MCF 10A (cell line): ENCODE measurements around the gene RAC2. TPM values are rescaled to one million over a fixed set of nuclear protein-coding genes. Genes with fewer than 3 reads are reported as not detected.

Experiments
- BruUV-seq: library from RNA; stranded (reverse); fragments of 400-500 nt; replicated peaks from 2 replicates; lab custom pipeline; 2021; lab: Mats Ljungman, UMichigan
- CTCF ChIA-PET: fragments of 300-600 bp; sonication (Branson Sonifier 250); formaldehyde crosslinking; extraction: SDS; loops from one replicate; lab custom pipeline; 2021; ENCODE audit warnings: antibody characterized with exemption, inconsistent platforms; lab: Yijun Ruan, JAX
- POLR2A ChIA-PET: fragments of 300-600, 350-650 bp; sonication (Branson Sonifier 250); formaldehyde crosslinking; extraction: SDS; loops from one replicate; lab custom pipeline; 2020; ENCODE audit warnings: antibody characterized with exemption, inconsistent platforms; lab: Yijun Ruan, JAX
- DNase-seq: peaks from one replicate; pipeline ENCODE4 v3.0.0-alpha.2; 2018; ENCODE audit not compliant: unreplicated experiment
- H3K27ac Mint-ChIP-seq: one replicate; pipeline ENCODE4 v1.8.0; 2022; ENCODE audit warnings: mild to moderate bottlenecking, low read depth, mixed read lengths; ENCODE audit not compliant: unreplicated experiment
- H3K27me3 Mint-ChIP-seq: one replicate; pipeline ENCODE4 v1.8.0; 2022; ENCODE audit warnings: mixed read lengths; ENCODE audit not compliant: insufficient read depth, unreplicated experiment
- H3K36me3 Mint-ChIP-seq: one replicate; pipeline ENCODE4 v1.8.0; 2022; ENCODE audit warnings: mild to moderate bottlenecking, moderate library complexity, mixed read lengths; ENCODE audit not compliant: insufficient read depth, unreplicated experiment
- H3K4me1 Mint-ChIP-seq: one replicate; pipeline ENCODE4 v1.8.0; 2022; ENCODE audit warnings: mixed read lengths; ENCODE audit not compliant: insufficient read depth, unreplicated experiment
- H3K4me3 Mint-ChIP-seq: one replicate; pipeline ENCODE4 v1.8.0; 2022; ENCODE audit warnings: mild to moderate bottlenecking, moderate library complexity, mixed read lengths; ENCODE audit not compliant: unreplicated experiment
- H3K9me3 Mint-ChIP-seq: one replicate; pipeline ENCODE4 v1.8.0; 2022; ENCODE audit warnings: mixed read lengths; ENCODE audit not compliant: unreplicated experiment
- CTCF ChIP-seq: fragments of 200-600 bp; IDR thresholded peaks from one replicate; pipeline ENCODE4 v1.8.0; 2022; ENCODE audit warnings: antibody characterized with exemption, mild to moderate bottlenecking; ENCODE audit not compliant: unreplicated experiment
- intact Hi-C: fragments of 100-400 bp; cut with micrococcal nuclease; formaldehyde crosslinking; loops from 2 replicates; pipeline ENCODE4 v1.14.1; 2022
- total RNA-seq: library from RNA; stranded (reverse); gene quantifications from 2 replicates; pipeline ENCODE4 v1.2.3, GENCODE V29; 2022

The RAC2 gene
- total RNA-seq, 1 experiment from 2014 or later = 42.4 TPM

GRCh38 chr22:37239336-37240239 lies 4.5 kb downstream of the RAC2 start:
- H3K4me1 Mint-ChIP-seq = peaks cover 11% of the 10 kb centered on the region
- H3K27me3 Mint-ChIP-seq = no peaks in the 10 kb centered on the region
- H3K4me3 Mint-ChIP-seq = no peak overlapping the region
- TF ChIP-seq CTCF = no peak
- BruUV-seq = no TSS peak
- no peak overlapping the region for H3K27ac Mint-ChIP-seq
- no peak for DNase-seq
- H3K9me3 Mint-ChIP-seq = no peaks in the 10 kb centered on the region
- CTCF ChIA-PET = interaction anchor here (1.4 kb wide), 1 partner anchor 20 kb away, joined by 4 read pairs; no protein-coding TSS in a partner anchor
- intact Hi-C loops = no loop called here
- peaks cover 14% of the 10 kb centered on the region for H3K36me3 Mint-ChIP-seq
- POLR2A ChIA-PET = no interaction called here

- Mint-ChIP-seq H3K9me3 (no peaks in the 10 kb centered on the region), H3K36me3 (peaks cover 14% of the 10 kb centered on the region), H3K4me3 (no peak overlapping the region), H3K27ac (no peak overlapping the region), H3K27me3 (no peaks in the 10 kb centered on the region), H3K4me1 (no peaks in the 10 kb centered on the region)
- POLR2A ChIA-PET = no interaction called here
- CTCF ChIA-PET = interaction anchor here (0.9 to 1.0 kb wide), 2 partner anchors 22 to 24 kb away, joined by 3 to 4 read pairs; no protein-coding TSS in a partner anchor
- DNase-seq = no peak
- intact Hi-C loops = no loop called here
- no TSS peak for BruUV-seq
- TF ChIP-seq CTCF = no peak
Measured at GRCh38 chr22:37237371-37238268, 6.4 kb downstream of the RAC2 start.

- CTCF ChIA-PET = interaction anchor here (0.6 kb wide), 1 partner anchor 192 kb away, joined by 3 read pairs; no protein-coding TSS in a partner anchor
- H3K27me3 Mint-ChIP-seq = no peaks in the 10 kb centered on the region
- POLR2A ChIA-PET = no interaction called here
- no peaks in the 10 kb centered on the region for H3K4me1 Mint-ChIP-seq
- no peak overlapping the region for H3K27ac Mint-ChIP-seq
- no peak for DNase-seq
- H3K36me3 Mint-ChIP-seq = peaks cover 14% of the 10 kb centered on the region
- no TSS peak for BruUV-seq
- no peaks in the 10 kb centered on the region for H3K9me3 Mint-ChIP-seq
- H3K4me3 Mint-ChIP-seq = no peak overlapping the region
- intact Hi-C loops = no loop called here
- TF ChIP-seq CTCF = no peak
Measured at GRCh38 chr22:37235897-37236607, 8.0 kb downstream of the RAC2 start.
